B cell (primary cell): ENCODE data around the gene SETDB1.

Source experiments
- CTCF ChIP-seq: fragments of 200-600 bp; IDR thresholded peaks from one replicate; pipeline ENCODE4 v1.8.0; 2022; ENCODE audit warnings: antibody characterized with exemption, mild to moderate bottlenecking
- EZH2 ChIP-seq: IDR thresholded peaks from 2 replicates; pipeline ENCODE4 v1.6.1; 2012; ENCODE audit warnings: borderline replicate concordance, low read depth, mild to moderate bottlenecking, moderate library complexity, low read length; ENCODE audit not compliant: insufficient read depth, poor library complexity, severe bottlenecking

- TF ChIP-seq CTCF (no peak), EZH2 (no peak)
Observed at GRCh38 chr1:150927624-150928023, 1.5 kb downstream of the SETDB1 start.
